Smooth muscle cell of the brain vasculature (primary cell): ENCODE measurements around the gene MSI2.

Source experiments
- DNase-seq: peaks from one replicate; pipeline ENCODE4 v3.0.0-alpha.2; 2012; ENCODE audit warnings: low read depth, low spot score

MSI2 gene

DNA sequence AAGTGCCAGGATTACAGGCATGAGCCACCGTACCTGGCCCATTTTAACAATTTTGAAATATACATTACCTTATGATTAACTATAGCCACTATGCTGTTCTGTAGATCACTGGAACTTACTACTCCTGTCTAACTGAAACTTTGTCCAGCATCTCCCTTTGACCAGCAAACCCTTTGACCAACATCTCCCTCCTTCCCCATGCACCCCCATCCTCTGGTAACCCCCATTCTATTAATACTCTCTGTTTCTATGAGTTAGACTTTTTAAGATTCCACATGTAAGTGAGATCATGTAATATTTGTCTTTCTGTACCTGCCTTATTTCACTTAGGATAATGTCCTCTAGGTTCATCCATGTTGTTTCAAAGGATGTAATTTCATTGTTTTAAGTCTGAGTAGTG, 178.0 kb downstream of the MSI2 start:
- no peak for DNase-seq

DNA sequence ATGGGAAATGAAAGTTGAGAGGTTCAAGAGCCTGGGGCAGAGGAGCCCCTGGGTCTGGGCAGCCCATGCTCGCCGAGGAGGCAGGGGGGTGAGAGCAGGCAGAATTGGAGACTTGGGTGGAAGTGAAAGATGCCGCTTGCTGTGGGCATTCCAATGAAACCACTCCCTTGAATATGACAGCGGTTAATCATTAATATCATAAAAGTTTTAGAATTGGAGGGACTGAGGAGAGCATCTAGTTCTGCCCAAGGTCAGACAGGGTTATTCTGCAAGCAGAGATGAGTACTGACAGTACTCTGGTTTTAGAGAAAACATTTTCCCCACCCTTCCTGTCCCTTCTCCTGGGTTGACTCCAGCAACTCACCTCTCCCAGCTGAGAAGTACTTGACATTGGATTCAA, 180.2 kb downstream of the MSI2 start:
- no peak for DNase-seq

DNA sequence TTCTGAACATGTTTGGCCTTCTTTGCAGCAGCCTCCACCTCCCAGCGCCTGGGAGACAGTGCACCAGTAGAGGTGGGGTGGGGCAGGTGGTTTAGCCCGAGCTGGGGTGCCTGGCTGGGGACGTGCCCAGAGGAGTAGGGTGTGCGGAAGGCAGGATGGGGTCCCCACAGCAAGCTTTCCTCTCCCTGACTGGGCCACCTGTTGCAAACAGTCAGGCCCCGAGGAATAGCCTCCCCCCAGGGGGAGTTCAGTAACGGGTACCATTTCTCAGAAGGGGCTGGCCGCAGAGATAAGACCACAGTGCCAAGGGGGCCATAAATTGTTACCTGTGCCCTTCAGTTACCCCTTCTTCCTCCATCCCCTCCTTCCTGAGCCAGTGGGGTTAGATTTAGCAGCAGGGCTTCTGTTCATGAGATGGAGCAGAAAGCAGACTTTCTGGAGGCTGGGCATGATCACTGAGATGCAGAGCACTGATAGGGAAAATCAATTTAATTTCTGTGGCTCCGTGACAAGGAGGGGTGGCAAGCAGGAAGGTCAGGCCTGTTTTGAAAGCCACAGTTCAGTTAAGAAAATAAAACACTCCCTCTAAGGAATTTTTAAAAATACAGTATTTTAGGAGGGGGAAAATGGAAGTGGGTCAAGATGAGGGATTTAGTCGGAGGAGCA, 181.9 kb downstream of the MSI2 start:
- DNase-seq: no peak

DNA sequence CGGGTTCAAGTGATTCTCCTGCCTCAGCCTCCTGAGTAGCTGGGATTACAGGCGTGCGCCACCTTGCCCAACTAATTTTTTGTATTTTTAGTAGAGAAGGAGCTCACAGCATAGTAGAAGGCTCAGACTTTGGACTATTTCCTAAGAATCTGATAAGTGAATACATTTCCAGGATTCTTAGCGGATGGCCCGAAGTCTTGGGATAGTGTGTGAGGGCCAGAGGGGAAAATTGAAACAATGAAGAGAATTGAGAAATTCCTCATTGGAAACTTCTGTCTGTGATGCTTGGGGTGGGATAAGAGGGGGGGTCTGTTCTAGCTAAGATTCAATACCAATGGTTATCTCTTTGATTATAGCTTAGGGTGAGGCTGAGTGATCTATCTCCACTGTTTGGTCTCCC, 183.3 kb downstream of the MSI2 start:
- DNase-seq: no peak

DNA sequence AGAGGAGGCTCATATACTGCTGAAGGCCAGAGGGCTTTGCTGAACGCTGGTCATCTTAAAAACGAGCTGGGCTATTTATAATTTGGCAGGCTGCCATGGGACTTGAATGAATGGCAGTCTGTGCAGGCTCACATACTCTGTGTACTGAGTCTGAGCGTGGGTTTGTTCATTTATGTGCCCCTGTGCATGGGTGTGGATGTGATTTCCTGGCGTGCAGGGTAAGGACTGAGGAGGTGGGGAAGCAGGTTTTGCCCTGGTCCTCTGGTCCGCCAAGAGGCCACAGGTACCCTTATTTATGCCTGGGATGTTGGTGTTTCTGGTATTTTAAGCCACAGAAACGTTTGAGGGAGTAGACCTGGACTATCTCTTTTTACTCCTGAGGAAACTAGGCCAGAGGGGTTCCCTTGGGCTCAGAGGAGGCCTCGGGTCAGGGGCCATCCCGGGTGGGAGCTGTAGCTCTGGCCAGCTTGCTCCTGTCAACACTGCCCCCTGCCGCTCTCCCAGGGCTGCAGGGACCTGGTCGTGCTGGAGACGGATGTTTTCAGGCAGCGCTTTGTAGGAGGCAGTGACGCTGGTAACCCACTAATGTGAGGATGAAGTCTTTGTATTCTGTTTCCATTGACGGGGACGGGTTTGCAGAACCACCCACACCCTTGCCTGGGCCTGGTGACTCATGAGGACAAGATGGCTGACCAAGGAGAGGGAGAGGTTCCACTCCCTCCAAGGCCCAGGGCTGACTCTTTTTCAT, 184.4 kb downstream of the MSI2 start:
- DNase-seq: peak; percentile 89

DNA sequence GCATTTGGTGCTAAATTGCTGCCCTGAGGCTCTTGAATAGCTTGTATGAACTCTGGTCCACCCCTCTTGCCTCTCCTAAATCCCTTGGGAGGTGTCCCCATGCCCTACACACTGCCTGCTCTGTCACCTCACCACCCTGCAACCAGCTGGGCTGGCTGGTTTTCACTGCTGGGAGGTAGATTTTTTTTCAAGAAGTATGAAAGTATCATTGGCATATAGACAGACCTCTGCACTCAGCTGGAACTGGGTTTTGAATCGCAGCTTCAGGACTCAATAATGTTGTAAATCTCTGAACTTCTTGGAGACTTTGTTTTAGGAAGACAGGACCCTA, 184.9 kb downstream of the MSI2 start:
- no peak for DNase-seq

DNA sequence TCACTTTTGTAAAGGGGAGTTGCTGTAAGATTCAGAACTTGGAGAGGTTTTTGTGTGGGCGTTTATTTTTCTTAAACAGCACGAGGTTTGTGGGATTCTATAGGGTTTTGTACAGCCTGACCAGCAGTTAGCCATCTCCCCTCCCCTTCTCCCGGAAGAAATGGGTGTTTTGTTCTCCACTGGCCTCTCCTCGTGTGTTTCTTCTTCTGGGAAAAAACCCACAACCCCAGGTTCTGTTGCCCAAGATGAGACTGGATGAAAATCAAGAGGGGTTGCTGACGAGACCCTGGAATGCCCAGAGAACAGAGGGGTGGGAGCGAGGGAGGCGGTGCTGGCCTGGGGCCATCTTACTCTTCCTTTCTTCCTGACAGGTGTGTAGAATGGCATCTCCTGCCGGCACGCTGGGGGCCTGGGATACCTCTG, 186.1 kb downstream of the MSI2 start:
- DNase-seq: no peak

DNA sequence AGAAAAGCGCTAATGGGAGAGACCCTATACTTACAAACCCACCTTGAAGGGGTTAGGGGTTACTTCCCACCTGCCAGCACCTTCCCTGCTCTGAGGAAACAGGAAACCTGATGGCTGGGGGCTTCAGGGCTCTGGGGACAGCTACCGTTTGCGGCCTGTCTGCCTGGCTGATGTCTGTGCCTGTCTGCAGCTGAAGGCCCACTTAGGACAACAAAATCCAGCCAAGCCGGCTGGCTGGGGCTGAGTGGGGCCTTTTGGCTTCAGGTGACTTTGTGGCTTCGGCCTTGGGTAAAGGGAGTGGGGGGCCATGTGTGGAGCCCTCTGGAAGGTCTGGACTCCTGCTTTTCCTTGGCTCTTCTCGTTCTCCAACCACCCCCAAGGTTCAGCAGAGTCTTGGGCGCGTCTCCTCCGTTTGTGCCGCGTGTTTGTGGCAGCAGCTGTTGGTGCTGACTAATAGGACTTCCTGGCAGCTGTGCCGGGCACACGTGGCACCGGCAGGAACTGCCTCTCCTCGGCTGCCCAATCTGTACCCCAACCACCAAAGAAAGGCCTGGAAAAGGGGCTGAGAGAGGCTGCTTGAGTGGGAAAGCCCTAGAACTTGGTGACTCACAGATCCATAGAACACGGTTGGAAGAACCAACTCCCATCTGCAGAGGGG, 186.7 kb downstream of the MSI2 start:
- DNase-seq: no peak

DNA sequence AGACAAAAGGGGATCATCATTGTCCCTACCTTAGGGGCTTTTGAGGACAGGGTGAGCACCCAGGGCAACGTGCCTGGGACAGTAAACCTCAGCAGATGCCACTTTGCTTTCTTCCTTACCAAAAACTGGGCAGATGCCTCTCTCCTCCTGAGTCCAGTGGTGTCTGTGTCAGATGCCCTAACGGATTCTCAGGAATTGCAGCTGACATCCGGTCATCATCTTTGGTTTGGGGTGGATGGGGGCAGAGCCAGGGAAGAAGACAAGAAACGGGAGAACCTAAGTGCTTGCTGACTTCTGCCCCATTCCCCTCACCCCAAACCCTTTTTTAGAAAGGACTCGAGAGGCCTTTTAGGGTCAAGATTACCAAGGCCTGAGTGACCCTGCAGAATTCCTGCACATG, 187.5 kb downstream of the MSI2 start:
- DNase-seq: no peak

DNA sequence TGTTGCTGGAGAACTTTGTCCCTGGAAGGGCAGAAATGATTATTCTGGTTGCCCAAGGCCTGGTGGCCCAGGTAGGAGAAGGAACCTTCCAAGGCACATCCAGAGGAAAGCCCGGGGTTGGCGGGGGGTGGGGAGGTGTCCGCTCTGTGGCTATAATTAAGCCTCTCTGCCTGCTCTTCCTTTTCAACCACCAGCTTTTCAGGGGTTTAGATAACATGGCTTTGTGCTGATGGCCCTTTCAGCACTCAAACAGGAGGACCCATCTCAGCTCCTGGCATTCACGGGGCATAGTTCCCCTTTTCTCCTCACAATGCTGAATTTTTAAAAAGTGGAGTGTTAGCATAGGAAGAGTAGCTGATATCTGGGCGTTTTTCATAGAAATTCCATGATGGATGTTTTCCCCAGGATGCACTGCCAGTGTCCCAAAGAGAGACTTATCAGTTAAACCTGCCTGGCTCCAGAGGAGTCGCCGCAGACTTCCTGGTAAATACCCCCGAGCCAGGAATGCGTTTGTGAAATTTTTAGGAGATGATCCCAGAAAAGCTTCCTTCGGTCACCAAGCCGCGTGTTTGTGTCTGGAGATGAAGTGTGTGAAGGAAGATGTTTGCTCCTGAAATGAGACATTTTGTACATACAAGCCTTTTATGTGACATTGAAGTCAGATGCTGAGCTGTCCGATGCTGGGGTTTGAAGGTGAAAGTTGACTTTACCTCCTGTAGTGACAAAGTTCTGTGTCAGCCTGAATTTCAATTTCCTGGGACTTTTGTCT, 188.5 kb downstream of the MSI2 start:
- DNase-seq: no peak

DNA sequence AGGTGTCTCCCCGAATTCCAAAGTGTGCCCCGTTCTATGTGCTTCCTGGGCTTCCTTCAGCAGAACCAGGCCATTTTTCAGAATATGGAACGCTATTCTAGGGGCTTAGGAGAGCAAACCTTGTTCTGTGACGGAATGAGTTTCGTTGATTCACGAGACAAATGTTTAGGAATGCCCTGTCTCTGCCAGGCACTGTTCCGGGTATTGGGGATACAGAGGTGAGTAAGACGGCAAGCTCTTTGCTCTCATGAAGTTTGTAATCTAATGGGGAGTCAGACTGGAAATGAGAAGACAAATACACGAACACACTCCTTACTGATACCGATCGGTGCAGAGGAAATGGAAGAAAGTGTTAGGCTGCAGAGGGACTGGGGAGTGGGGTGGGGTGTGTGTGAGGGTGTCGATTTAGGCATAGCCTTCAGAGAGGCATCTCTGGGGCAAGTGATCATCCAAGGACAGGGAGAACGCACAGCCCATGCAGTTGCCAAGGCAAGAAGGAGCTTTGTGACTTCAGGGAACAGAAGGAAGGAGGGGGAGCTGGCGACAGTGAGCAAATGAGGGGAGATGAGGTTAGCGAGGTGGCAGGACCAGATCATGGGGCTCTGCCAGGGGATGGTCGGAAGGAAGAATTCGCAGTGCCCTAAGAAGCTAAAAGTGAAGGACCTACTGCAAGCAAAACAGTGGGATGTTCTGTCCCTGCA, 189.6 kb downstream of the MSI2 start:
- no peak for DNase-seq

DNA sequence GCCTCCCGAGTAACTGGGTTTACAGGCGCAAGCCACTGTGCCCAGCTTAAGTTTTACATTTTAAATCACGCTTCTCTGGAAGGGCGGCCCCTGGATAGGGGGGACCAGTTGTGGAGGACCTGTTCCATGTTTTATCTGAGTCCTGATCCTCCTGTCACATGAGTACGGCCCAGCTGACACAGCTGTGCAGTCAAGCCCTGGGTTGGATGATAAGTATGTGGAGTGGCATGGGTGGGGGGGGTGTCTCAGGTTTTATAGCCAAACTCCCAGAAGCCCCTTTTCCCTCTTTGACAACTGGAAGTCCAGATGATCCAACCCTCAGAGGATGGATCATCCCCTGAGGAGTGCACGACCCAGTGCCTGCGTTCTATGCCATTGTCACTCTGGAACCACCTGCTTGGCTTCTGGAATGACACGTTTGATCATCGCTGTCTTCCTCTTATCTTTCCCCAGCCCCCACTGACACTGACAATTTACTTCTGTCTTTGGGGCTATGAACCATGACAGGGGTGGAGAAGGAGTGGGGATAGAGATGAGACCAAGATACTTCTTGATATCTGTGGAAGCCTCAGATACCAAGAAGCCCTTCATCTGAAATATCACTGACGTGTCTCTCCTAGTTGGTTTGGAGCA, 191.2 kb downstream of the MSI2 start:
- DNase-seq: no peak

DNA sequence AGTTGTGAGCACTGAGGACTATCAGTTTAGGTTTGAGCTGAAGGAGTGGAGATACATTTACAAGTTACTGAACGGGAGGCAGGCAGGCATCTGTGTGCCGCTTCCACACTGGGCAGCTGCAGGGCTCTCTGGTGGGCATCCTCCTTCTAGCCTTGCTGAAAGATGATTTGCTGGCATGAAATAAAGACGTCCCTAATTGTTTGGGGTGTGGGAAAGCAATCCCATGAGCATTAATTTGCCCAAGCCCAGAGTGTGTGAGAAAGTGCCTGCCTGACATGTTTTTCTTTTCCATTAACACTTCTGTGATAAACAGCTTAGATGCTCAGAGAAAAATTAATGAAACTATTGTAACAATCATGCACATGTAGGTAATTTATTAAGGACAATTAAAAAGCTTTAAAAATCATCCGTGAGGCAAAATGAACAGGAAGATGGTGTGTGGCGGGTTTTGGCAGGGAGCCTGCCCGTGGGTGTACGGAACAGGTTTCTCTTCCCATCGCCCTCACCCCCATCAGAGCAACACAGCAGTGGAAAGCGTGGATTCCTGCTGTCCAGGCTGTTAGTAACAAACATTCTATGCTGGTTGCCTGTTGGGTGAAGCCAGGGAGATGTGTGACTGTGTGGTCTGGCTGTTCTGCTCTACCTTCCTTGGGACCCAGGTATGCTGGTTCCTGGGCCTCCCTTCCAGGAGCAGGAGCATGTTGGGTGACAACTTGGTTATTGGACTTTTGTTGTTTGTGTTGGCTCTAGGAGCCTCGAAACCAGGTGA, 191.9 kb downstream of the MSI2 start:
- no peak for DNase-seq

DNA sequence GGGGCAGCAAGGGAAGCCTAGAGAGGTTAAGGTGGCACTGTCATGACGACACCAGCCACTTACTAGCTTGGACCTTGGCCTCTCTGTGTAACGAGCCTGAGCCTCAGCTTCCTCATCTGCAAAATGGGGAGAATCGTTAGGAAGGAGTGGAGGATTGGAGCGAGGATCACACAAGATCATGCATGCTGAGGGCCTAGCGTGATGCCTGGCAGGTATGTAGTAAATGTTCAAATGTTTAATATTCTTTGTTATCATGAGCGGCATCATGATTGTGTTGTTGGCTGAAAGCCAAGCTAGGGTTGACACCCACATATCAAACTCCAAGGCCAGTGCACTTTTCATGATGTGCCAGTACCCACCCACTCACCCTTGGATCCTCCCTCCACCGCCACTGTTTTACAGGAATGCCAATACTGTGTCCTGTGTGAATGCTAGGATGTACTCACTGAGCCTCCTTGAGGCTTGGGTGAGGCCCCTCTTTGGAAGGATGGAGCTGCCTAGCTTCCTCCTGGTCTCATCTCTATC, 192.5 kb downstream of the MSI2 start:
- no peak for DNase-seq

DNA sequence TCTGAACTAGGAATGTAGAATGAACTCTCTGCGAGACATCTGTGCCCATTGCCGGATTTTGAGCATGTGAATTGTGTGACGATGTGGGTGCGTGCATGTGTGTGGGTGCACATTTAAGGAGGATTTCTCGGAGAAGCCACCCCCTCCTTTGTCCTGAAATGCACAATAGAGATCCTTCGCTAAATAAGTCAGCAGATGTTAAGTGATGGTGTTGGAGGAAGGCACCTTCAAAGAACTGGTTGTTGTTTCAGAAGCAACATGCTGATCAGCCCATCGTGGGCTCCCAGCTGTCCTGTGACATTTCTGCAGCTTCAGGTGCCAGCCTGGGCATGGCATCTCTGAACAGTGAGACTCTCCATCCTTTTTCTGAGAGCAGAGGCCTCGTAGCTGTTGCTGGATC, 194.9 kb downstream of the MSI2 start:
- DNase-seq: no peak

DNA sequence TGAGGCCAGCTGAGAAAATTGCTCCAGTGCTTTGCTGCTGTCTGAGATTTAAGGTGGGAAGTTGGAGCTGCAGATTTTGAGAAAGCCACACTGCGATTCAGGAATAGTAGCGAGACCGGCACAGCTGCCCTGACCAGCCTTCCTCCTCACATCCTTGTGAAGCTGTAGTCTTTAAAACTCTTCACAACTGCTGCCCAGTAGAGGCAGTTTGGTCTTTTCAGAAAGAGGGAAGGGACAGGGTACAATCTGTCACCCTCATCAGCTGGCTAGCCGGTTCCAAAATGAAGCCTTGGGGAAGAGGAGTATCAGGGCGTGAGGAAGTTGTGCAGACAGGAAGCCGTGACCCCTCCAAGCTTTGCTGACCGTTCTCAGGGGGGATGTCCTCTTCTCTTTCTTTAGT, 195.3 kb downstream of the MSI2 start:
- DNase-seq: no peak

DNA sequence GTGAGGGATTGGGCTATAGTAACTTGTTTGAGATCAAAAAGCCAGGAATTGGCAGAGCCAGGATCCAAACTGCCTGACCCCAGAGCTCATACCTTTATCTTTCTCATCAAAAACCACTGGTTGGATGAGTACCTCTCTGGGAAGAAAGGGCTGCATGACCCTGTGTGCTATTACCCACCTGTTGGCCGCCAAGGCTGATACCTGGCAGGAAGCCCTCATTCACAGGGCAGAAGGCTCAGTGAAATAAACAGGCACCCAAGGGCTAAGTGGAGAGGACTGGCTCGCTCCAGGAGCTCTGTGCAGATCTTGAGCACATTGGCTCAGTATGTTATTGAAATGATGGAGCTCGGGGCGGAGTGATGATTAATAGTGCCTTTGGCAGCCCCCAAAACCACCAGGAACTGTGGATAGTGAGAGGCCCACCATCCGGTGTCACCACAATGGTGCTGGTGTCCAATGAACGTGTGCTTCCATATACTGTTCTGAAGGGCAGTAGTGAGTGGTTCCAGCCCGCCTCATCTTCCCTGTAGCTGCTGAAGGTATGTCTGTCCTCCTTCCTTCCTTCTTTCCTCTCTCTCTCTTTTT, 197.6 kb downstream of the MSI2 start:
- DNase-seq: no peak

DNA sequence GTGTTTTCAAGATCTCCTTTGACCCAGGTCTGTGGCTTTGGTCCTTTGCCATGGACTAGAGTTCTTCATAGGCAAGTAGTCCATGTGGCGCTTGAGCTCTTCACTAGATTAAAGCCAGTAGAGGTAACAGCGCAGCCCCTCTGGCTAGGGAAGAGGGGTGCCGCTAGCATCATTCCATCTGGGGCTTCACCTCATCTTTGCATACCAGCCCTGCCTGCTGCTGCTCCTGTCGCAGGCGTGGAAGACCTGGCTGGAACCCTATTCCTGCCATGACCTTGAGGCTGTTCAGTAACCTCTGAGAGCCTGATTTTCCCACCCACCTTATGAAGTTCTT, 198.4 kb downstream of the MSI2 start:
- DNase-seq: no peak

DNA sequence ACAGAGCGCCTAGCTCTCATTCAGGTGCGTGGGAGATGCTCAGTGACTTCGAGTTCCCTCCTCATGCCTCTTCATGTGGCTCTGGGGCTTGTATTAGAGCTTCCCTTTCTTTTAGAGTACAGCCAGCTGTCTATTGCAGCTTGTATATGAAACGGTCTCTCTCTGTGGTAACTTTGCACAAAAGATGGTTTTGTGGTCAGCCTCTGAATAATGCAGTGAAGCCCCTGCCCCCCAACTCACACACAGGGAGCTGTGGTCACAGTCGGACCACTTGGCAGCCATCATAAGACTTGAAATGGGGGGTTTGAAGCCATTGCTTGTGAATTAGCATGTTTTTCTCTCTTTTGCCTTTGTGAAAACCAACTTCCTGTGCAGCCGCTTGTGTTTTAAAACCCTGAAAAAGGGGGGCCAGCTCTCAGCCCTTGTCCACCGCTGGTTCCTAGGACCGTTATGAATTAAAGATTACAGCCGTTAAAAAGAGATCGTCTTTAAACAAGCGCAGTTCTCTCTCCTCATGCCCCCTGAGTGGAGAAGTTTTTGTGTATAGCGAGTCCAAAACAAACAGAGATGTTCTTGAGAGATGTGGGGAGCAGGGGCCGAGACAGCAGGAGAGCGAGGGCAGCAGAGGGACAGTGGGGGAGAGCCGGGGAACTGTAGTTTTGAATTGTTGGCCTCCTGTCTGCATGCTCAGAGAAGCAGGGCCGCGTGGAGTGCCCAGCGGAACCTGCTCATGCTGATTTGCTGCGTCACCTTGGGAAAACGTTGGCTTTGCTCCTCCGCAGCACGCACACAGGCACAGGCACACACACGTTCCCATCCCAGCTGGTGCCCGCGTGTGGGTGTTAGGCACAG, 199.0 kb downstream of the MSI2 start:
- DNase-seq: peak; percentile 97
